Measurements from ENCODE around the gene UGT1A1.

UGT1A1 gene

DNA sequence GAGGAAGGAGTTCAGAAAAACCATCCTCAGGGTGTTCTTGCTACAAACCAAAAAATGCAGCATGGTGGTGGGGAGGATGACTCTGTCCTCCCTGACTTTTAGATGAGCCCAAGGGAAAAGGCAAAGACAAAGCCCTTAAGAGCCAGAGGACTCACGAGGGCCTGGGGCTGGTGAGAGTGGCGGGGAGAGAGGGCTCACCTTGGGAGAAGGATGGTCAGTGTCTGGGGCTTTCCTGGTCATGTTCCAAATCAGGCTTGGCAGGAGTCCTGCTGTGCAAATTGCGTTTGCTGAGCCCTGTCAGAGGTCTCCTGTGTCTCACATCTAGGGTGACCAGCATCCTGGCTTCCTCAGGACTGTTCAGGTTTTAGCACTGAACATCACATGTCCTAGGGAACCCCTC lies 4.7 kb downstream of the UGT1A1 start:
- H3K4me3 ChIP-seq (ENCODE audit: low read depth, low read length), result no peak overlapping the region
- no peak for DNase-seq (ENCODE audit: low read depth)
- TF ChIP-seq POLR2A (IDR thresholded peaks at IDR 0.05; ENCODE audit: extremely low read depth, insufficient read length) (no peak), MYC (IDR thresholded peaks at IDR 0.05; ENCODE audit: low read depth, low read length) (no peak)
- TF ChIP-seq, protein P1, sequence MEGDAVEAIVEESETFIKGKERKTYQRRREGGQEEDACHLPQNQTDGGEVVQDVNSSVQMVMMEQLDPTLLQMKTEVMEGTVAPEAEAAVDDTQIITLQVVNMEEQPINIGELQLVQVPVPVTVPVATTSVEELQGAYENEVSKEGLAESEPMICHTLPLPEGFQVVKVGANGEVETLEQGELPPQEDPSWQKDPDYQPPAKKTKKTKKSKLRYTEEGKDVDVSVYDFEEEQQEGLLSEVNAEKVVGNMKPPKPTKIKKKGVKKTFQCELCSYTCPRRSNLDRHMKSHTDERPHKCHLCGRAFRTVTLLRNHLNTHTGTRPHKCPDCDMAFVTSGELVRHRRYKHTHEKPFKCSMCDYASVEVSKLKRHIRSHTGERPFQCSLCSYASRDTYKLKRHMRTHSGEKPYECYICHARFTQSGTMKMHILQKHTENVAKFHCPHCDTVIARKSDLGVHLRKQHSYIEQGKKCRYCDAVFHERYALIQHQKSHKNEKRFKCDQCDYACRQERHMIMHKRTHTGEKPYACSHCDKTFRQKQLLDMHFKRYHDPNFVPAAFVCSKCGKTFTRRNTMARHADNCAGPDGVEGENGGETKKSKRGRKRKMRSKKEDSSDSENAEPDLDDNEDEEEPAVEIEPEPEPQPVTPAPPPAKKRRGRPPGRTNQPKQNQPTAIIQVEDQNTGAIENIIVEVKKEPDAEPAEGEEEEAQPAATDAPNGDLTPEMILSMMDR (IDR thresholded peaks at IDR 0.05; ENCODE audit: low read depth, low read length), result no peak
- TF ChIP-seq, protein P2, sequence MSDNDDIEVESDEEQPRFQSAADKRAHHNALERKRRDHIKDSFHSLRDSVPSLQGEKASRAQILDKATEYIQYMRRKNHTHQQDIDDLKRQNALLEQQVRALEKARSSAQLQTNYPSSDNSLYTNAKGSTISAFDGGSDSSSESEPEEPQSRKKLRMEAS (IDR thresholded peaks at IDR 0.05; ENCODE audit: low read depth, low read length), result no peak

DNA sequence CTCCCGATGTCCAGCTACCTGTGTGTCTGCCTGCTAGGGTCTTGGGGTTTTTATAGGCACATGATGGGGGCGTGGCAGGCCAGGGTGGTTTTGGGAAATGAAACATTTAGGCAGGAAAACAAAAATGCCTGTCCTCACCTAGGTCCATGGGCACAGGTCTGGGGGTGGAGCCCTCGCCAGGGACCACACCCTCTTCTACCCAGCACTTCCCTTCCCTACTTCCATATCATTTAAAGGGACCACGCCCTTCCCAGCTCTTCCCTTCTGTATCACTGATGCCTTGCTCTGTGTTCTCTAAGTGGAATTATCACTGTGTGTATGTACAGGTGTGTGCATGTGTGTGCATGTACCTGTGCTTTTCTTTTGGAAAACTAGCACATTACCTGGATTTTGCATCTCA lies 6.3 kb downstream of the UGT1A1 start:
- TF ChIP-seq, protein P2 (IDR thresholded peaks at IDR 0.05; ENCODE audit: low read depth, low read length), result no peak
- TF ChIP-seq, protein P1 (IDR thresholded peaks at IDR 0.05; ENCODE audit: low read depth, low read length), result no peak
- TF ChIP-seq POLR2A (IDR thresholded peaks at IDR 0.05; ENCODE audit: extremely low read depth, insufficient read length), result no peak
- TF ChIP-seq MYC (IDR thresholded peaks at IDR 0.05; ENCODE audit: low read depth, low read length), result no peak
- no peak overlapping the region for H3K4me3 ChIP-seq (ENCODE audit: low read depth, low read length)
- no peak for DNase-seq (ENCODE audit: low read depth)

DNA sequence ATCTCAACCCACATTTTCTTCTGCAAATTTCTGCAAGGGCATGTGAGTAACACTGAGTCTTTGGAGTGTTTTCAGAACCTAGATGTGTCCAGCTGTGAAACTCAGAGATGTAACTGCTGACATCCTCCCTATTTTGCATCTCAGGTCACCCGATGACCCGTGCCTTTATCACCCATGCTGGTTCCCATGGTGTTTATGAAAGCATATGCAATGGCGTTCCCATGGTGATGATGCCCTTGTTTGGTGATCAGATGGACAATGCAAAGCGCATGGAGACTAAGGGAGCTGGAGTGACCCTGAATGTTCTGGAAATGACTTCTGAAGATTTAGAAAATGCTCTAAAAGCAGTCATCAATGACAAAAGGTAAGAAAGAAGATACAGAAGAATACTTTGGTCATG lies 8.0 kb downstream of the UGT1A1 start:
- no peak for DNase-seq (ENCODE audit: low read depth)
- no peak overlapping the region for H3K4me3 ChIP-seq (ENCODE audit: low read depth, low read length)
- TF ChIP-seq, protein P1 (IDR thresholded peaks at IDR 0.05; ENCODE audit: low read depth, low read length), result no peak
- no peak for TF ChIP-seq POLR2A (IDR thresholded peaks at IDR 0.05; ENCODE audit: extremely low read depth, insufficient read length)
- TF ChIP-seq, protein P2 (IDR thresholded peaks at IDR 0.05; ENCODE audit: low read depth, low read length), result no peak
- no peak for TF ChIP-seq MYC (IDR thresholded peaks at IDR 0.05; ENCODE audit: low read depth, low read length)

DNA sequence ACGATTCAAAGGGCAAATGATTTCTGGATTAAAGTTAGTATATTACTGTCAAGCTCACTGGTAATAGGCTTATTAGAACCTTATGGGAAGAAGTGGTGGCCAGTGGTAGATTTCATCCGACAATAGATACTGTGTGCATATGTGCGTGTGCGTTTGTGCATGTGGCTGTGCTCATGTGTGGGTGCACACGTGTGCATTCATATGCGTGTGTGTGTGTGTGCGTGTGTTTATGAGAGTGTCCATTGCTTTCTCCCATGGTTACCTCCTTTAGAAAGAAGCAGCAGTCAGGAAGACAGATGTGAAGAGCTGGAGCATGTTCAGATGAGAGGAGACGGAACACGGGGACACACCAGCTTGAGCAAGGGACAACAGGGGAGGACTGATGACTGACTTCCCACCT lies 9.2 kb downstream of the UGT1A1 start:
- DNase-seq (ENCODE audit: low read depth), result no peak
- H3K4me3 ChIP-seq (ENCODE audit: low read depth, low read length), result no peak overlapping the region
- TF ChIP-seq POLR2A (IDR thresholded peaks at IDR 0.05; ENCODE audit: extremely low read depth, insufficient read length), result no peak
- no peak for TF ChIP-seq MYC (IDR thresholded peaks at IDR 0.05; ENCODE audit: low read depth, low read length)
- TF ChIP-seq, protein P2 (IDR thresholded peaks at IDR 0.05; ENCODE audit: low read depth, low read length), result no peak
- TF ChIP-seq, protein P1 (IDR thresholded peaks at IDR 0.05; ENCODE audit: low read depth, low read length), result no peak

DNA sequence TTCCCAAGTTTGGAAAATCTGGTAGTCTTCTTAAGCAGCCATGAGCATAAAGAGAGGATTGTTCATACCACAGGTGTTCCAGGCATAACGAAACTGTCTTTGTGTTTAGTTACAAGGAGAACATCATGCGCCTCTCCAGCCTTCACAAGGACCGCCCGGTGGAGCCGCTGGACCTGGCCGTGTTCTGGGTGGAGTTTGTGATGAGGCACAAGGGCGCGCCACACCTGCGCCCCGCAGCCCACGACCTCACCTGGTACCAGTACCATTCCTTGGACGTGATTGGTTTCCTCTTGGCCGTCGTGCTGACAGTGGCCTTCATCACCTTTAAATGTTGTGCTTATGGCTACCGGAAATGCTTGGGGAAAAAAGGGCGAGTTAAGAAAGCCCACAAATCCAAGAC lies 12.1 kb downstream of the UGT1A1 start:
- TF ChIP-seq POLR2A (IDR thresholded peaks at IDR 0.05; ENCODE audit: extremely low read depth, insufficient read length), result no peak
- TF ChIP-seq, protein P2 (IDR thresholded peaks at IDR 0.05; ENCODE audit: low read depth, low read length), result no peak
- no peak for TF ChIP-seq MYC (IDR thresholded peaks at IDR 0.05; ENCODE audit: low read depth, low read length)
- TF ChIP-seq, protein P1 (IDR thresholded peaks at IDR 0.05; ENCODE audit: low read depth, low read length), result no peak

DNA sequence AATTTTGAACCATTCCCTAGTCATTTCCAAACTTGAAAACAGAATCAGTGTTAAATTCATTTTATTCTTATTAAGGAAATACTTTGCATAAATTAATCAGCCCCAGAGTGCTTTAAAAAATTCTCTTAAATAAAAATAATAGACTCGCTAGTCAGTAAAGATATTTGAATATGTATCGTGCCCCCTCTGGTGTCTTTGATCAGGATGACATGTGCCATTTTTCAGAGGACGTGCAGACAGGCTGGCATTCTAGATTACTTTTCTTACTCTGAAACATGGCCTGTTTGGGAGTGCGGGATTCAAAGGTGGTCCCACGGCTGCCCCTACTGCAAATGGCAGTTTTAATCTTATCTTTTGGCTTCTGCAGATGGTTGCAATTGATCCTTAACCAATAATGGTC lies 12.5 kb downstream of the UGT1A1 start:
- no peak for DNase-seq (ENCODE audit: low read depth)
- H3K4me3 ChIP-seq (ENCODE audit: low read depth, low read length), result no peak overlapping the region
- TF ChIP-seq, protein P2 (IDR thresholded peaks at IDR 0.05; ENCODE audit: low read depth, low read length), result no peak
- TF ChIP-seq, protein P1 (IDR thresholded peaks at IDR 0.05; ENCODE audit: low read depth, low read length), result no peak
- TF ChIP-seq POLR2A (IDR thresholded peaks at IDR 0.05; ENCODE audit: extremely low read depth, insufficient read length) (no peak), MYC (IDR thresholded peaks at IDR 0.05; ENCODE audit: low read depth, low read length) (no peak)

More for the DNA sequence above, 12.1 kb downstream of the UGT1A1 start:
- DNase-seq (ENCODE audit: low read depth), result no peak
- H3K4me3 ChIP-seq (ENCODE audit: low read depth, low read length), result no peak overlapping the region

Data from NB4 (cell line).